Brain microvascular endothelial cell (primary cell): ENCODE measurements around the gene PCDHGA6.
A peak's percentile ranks its signal among the peaks of the same experiment; 100 is the strongest.

Experiments
- DNase-seq: peaks from one replicate; pipeline ENCODE4 v3.0.0-alpha.2; 2020
- H3K27ac ChIP-seq: fragments of 250-450 bp; sonication (Bioruptor Pico); 2 replicates; pipeline ENCODE4 v1.5.1; 2020; ENCODE audit warnings: mild to moderate bottlenecking, moderate library complexity
- H3K27me3 ChIP-seq: fragments of 250-450 bp; sonication (Bioruptor Pico); replicated peaks from 2 replicates; pipeline ENCODE4 v1.5.1; 2020; ENCODE audit warnings: mild to moderate bottlenecking
- H3K36me3 ChIP-seq: fragments of 250-450 bp; sonication (Bioruptor Pico); replicated peaks from 2 replicates; pipeline ENCODE4 v1.5.1; 2020; ENCODE audit warnings: mild to moderate bottlenecking
- H3K4me3 ChIP-seq: 2 replicates; pipeline ENCODE4 v1.5.1; 2011; ENCODE audit warnings: low read depth, mild to moderate bottlenecking, control low read depth, low read length, moderate library complexity
- in situ Hi-C: cut with HindIII; loops from 2 replicates; pipeline ENCODE4 v1.10.0; 2017; ENCODE audit warnings: low sequenced_read_pairs, low pct_ligation_motif_present
- TF ChIP-seq, protein P1 (sequence below): IDR thresholded peaks from 2 replicates; pipeline ENCODE4 v1.5.1; 2011; ENCODE audit warnings: low read depth, mild to moderate bottlenecking, moderate library complexity, low read length, control low read depth, inconsistent platforms; ENCODE audit errors: missing control alignments

Gene PCDHGA6

DNA sequence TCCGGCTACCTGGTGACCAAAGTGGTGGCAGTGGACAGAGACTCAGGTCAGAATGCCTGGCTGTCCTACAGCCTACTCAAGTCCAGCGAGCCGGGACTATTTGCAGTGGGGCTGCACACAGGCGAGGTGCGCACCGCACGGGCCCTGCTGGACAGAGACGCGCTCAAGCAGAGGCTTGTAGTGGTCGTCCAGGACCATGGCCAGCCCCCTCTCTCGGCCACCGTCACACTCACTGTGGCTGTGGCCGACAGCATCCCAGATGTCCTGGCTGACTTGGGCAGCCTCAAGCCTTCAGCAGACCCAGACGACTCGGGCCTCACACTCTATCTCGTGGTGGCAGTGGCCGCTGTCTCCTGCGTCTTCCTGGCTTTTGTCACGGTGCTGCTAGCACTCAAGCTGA lies 16.7 kb upstream of the PCDHGA6 start:
- H3K27ac ChIP-seq, result no peak overlapping the region
- no peak overlapping the region for H3K4me3 ChIP-seq

DNA sequence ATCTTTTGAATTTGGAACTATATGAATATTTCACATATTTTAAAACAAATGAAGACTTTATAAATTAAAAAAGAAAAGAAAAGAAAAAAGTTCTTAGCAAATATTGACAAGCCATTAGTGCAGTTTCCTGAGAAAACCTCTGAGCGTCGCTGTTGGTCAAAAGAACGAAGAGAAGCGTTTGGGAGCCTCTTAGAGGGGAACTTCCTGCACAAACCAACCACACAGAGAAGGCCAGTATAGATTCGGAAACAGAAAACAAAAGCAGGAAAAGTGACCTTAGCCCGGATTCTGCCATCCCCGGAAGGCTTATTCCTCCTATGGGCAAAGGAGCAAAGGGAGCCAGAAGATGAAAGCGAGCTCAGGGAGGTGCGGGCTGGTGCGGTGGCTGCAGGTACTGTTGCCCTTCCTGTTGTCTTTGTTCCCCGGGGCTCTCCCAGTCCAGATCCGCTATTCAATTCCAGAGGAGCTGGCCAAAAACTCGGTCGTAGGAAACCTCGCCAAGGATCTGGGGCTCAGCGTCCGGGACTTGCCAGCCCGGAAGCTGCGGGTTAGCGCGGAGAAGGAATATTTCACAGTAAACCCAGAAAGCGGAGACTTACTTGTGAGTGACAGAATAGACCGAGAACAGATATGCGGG lies 13.8 kb upstream of the PCDHGA6 start, which contains the start of gene PCDHGB2:
Gene PCDHGB2, plus strand, starts transcription at position 205 of the 637 bp plus-strand sequence. Its CDS starts 142 bp downstream, at position 347.
- Histone ChIP-seq H3K4me3 (peak within 1 kb of the TSS; percentile 40), H3K27me3 (peaks cover 5% of the 10 kb centered on the region), H3K27ac (no peak within 1 kb of the TSS), H3K36me3 (no peaks in the 10 kb centered on the region)
- in situ Hi-C loops, result no loop called here
- DNase-seq, result no peak
- TF ChIP-seq, protein P1, sequence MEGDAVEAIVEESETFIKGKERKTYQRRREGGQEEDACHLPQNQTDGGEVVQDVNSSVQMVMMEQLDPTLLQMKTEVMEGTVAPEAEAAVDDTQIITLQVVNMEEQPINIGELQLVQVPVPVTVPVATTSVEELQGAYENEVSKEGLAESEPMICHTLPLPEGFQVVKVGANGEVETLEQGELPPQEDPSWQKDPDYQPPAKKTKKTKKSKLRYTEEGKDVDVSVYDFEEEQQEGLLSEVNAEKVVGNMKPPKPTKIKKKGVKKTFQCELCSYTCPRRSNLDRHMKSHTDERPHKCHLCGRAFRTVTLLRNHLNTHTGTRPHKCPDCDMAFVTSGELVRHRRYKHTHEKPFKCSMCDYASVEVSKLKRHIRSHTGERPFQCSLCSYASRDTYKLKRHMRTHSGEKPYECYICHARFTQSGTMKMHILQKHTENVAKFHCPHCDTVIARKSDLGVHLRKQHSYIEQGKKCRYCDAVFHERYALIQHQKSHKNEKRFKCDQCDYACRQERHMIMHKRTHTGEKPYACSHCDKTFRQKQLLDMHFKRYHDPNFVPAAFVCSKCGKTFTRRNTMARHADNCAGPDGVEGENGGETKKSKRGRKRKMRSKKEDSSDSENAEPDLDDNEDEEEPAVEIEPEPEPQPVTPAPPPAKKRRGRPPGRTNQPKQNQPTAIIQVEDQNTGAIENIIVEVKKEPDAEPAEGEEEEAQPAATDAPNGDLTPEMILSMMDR, result peak; percentile 48

More for the DNA sequence above, 16.7 kb upstream of the PCDHGA6 start:
- no peaks in the 10 kb centered on the region for H3K27me3 ChIP-seq
- in situ Hi-C loops, result no loop called here
- no peak for DNase-seq
- TF ChIP-seq, protein P1, result no peak
- no peaks in the 10 kb centered on the region for H3K36me3 ChIP-seq

DNA sequence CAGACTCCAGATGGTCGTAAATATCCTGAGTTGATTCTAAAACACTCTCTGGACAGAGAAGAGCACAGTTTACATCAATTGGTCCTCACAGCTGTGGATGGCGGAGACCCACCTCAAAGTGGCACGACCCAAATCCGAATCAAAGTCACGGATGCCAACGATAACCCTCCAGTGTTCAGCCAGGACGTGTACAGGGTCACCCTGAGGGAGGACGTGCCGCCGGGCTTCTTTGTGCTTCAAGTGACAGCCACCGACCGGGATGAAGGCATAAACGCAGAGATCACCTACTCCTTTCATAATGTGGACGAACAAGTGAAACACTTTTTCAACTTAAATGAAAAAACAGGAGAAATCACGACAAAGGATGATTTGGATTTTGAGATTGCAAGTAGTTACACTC lies 13.0 kb upstream of the PCDHGA6 start:
- H3K27me3 ChIP-seq, result peaks cover 5% of the 10 kb centered on the region
- TF ChIP-seq, protein P1, result no peak
- in situ Hi-C loops, result no loop called here

DNA sequence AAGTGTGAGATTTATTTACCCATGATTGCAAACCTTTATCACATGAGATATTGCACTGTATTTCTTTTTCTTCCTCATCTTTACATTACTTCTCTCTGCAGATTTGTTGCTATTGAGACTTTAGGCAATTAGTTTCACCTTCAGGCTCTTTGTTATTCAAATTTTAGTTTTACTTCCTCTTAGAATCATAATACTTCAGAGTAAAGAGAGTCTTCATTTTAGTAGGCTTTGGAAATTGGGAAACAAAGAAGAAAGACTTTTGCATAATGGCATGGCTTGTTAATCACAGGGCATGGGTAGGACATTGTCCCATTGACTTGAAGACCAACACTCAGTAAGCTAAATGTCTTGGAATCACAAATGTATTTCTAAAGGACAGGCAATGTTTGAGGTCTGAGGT lies 11.0 kb upstream of the PCDHGA6 start:
- no peak for DNase-seq
- TF ChIP-seq, protein P1, result no peak
- Histone ChIP-seq H3K36me3 (no peaks in the 10 kb centered on the region), H3K27ac (no peak overlapping the region), H3K27me3 (peaks cover 8% of the 10 kb centered on the region), H3K4me3 (no peak overlapping the region)
- in situ Hi-C loops, result no loop called here

More for the DNA sequence above, 13.0 kb upstream of the PCDHGA6 start:
- Histone ChIP-seq H3K4me3 (no peak overlapping the region), H3K27ac (no peak overlapping the region), H3K36me3 (no peaks in the 10 kb centered on the region)
- DNase-seq, result no peak

DNA sequence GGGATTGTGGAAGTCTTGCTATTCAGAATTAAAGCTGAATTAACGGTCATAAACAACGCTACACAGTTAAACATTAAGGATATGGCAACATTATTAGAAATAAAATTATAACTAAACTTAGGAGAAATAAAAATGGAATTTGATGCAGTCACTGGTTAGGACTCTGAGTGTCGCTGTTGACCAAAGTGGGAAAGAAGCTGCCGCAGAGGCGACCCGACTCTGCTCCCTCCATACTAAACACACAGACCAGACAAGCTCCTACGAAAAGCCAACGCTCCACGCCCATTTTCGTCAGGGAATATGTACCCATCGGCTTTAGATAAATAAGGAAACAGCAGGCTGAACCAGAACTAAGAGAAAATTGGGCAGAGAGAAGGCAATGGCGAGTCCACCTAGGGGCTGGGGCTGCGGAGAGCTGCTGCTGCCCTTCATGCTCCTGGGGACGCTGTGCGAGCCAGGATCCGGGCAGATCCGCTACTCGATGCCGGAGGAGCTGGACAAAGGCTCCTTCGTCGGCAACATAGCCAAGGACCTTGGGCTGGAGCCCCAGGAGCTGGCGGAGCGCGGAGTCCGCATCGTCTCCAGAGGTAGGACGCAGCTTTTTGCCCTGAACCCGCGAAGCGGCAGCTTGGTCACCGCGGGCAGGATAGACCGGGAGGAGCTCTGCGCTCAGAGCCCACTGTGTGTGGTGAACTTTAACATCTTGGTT lies 9.6 kb upstream of the PCDHGA6 start, which contains the start of gene PCDHGA5:
Gene PCDHGA5, plus strand, starts transcription at position 211 of the 709 bp plus-strand sequence. Its CDS starts 169 bp downstream, at position 380.
- DNase-seq, result no peak
- in situ Hi-C loops, result no loop called here
- no peak within 1 kb of the TSS for H3K4me3 ChIP-seq
- no peaks in the 10 kb centered on the region for H3K36me3 ChIP-seq
- H3K27me3 ChIP-seq, result peaks cover 8% of the 10 kb centered on the region
- TF ChIP-seq, protein P1, result peak; percentile 29
- no peak within 1 kb of the TSS for H3K27ac ChIP-seq
